HG03103 (cell line): ENCODE data around the gene SLC26A4.

Source experiments
- ATAC-seq: cut with Tn5 transposase; IDR thresholded peaks from one replicate; pipeline ENCODE4 v1.9.1; 2021; ENCODE audit warnings: low read depth; ENCODE audit not compliant: unreplicated experiment

Gene SLC26A4

GRCh38 chr7:107692501-107692900 is 31.9 kb downstream of the SLC26A4 start:
- ATAC-seq: no peak

DNA sequence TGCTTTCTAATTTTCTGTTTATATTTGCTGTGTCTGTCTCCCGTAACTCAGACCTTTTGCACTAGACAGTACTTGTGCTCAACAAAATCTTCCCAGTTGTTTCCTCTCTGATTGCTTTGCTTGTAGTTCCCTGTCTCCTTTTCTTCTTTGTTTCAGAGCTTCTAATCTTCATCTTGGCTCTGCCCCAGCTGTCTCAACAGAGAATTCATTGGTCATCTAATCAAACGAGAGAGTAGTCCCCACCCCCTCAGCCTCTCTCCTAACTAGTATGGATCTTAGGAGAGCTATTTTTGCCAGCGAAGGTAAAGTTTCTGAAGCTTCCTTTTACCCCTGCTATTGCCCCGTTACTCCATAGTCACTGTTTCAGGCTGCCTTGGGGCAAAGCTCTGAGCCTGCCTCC is 32.8 kb downstream of the SLC26A4 start:
- no peak for ATAC-seq

- no peak for ATAC-seq
These were observed 33.8 kb downstream of the SLC26A4 start for GRCh38 chr7:107694386-107694785.

GRCh38 chr7:107696330-107696946 is 35.8 kb downstream of the SLC26A4 start:
- no peak for ATAC-seq

DNA sequence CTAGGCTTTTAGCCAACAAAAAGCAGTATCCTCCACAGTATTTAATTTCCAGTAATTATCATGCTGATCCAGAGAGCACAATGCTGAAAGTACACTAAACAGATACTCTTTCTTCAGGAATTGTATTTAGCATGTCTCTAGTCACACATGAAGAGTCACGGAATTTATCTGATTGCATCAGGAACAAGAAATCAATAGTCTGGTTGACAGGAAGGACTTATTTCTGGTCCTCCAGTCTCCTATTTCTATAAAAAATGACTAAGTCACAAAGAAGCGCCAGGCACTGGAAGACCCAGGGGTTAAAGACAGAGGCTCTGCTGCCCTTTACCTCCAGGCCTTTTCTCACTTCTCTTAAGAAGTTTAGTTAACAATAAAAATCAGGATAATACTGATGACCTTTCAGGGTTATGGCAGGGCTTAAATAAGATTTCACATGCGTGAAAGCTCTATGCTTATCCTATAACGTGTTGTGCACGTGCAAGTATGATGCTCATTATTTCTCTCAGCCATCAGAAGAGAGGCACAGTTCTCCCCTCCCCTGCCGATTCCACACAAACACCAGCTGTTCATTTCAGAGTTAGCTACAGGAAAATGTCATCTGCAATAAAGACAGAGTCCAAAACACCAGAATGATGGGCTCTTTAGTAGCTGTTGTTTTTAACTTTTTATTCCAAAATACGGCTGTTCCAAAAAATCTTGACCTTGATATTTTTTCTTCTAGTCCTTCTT is 36.9 kb downstream of the SLC26A4 start:
- ATAC-seq: no peak

- ATAC-seq: no peak
These were observed 39.9 kb downstream of the SLC26A4 start for GRCh38 chr7:107700570-107700969.

DNA sequence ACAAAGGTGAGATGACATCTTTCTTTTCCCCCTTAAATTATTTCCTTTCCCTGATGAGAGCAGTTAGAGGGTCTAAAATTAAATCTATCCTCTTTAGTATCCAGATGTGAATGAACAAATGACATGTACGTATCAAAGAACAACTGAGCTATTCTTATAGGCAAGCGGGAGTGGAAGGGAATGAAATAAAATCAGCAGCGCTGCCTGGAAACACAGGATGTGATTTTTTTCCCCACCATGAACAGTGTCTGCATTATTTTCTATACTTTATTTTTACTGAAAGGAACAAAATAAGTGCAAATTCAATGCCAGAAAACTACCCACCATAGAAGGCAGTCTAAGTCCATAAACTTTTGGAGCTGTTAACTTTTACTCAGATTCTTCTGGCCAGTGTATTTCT is 40.6 kb downstream of the SLC26A4 start:
- no peak for ATAC-seq

DNA sequence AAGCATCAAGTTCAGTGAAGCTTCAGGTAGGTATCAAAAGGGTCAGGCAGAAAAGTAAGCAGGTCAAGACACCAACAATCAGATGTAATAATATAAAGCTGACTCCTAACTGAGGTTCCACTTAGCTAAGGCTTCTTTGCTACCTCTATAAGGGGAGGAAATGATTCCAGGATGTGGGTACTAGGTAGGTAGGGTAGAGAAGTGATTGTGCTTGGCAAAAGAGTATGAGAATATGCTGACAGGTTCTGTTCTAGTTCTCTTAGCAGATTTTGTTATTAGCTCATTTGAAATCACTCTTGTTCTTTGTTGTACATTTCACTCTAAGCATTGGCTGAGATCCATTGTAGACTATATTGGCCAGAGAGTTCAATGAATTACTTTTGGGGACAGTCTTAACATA is 42.6 kb downstream of the SLC26A4 start:
- no peak for ATAC-seq

- ATAC-seq: no peak
These were observed 43.2 kb downstream of the SLC26A4 start for GRCh38 chr7:107703872-107704271.

- no peak for ATAC-seq
These were observed 48.3 kb downstream of the SLC26A4 start for GRCh38 chr7:107708956-107709355.

DNA sequence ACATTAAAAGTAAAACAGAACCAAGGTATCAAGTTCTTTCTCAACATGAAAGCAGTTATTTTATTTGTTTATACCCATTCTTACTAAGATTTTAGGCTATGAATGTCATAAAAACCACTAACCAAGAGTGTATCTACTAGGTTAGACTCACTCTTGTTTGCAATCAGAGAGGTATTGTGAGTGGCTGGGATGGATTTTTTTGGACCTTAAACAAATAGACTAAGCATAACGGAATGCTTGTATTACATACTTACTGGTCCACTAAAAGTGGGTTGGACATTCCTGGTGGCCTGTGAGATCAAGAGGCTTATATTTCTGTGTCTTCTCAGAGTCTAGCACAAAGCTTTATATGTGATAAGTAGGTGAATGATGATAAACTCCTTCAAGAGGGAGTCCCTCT is 50.7 kb downstream of the SLC26A4 start:
- no peak for ATAC-seq

DNA sequence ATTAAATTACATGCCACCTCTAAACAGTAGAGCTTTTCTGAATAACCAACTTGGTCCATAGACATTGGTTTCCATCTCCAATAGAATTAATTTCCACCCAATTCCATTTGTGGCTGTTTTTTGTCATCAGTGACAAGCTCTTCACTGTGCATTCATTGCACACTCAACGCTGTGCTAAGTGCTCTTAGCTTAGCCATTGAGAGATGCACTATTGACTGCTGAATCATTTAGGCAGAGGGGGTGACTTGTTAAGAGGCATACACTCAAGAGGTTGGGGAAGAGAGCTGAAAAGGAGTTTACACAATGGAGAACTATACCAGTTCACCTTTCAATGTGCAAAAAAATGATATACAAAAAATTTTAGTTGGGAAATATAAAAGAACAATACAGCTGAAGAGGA is 51.4 kb downstream of the SLC26A4 start:
- no peak for ATAC-seq

- no peak for ATAC-seq
These were observed 52.3 kb downstream of the SLC26A4 start for GRCh38 chr7:107712896-107713295.

DNA sequence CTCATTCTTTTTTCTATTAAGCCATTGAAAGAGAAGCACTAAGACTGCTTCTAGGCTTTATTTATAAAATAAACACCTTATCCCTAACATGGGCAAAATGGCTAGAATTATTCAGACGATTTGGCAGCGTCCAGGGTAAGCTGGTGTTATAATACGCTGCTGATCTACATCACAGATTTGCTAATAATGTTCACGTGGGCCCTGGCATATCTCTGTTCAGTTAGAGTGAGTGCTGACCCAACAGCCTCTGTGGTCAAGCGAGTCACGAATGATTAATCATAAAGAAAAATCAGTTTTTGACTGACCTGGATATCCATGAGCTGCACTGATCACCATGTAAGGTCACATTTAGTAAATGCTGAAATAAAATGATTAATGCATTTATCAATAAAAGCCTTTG is 54.9 kb downstream of the SLC26A4 start:
- ATAC-seq: no peak

GRCh38 chr7:107718456-107719193 is 58.0 kb downstream of the SLC26A4 start:
- ATAC-seq: no peak

DNA sequence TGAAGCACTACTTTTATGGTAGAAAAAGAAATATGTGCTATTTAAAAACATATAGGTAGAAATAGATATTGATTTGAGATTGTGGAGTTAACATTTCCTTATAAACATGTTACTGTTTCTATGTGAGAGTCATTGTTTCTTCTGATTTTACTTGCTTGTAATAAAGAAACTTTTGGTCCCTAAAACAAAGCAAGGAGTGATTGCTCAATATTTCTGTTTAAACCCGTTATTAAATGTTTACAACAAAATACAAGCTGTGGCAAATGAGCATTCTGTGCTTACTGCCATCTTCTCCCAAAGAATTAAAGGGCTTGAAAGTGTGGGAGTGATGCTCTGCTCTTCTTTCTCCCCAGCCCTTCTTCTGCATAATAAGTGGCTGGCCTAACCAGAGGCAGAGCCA is 60.7 kb downstream of the SLC26A4 start:
- ATAC-seq: no peak

- no peak for ATAC-seq
These were observed 62.6 kb downstream of the SLC26A4 start for GRCh38 chr7:107723255-107723654.

GRCh38 chr7:107725138-107725740 is 64.6 kb downstream of the SLC26A4 start:
- ATAC-seq: no peak

DNA sequence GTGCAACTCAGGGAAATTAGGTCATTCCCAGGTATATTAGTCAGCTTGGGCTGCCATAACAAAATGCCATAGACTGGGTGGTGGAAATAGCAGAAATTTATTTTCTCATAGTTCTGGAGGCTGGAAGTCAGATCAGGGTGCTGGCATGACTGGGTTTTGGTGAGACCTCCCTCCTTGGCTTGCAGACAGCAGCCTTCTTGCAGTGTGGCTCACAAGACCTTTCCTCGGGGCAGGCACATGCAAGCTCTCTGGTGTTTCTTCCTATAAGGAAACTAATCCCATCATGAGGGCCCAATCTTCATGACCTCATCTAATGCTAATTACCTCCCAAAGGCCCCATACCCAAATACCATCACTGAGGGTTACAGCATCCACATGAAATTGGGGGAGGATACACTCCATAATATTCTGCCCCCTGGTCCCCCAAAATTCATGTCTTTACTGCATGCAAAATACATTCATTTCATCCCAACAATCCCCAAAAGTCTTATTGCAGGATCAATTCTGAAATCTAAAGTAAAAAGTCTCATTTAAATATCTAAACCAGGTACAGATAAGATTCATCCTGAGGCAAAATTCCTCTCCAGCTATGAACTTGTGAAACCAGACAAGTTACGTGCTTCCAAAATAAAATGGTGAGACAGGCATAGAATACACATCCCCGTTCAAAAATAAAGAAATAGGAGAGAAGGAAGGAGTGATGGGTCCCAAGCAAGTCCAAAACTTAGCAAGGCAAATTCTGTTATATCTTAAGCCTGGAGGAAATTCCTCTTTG is 65.9 kb downstream of the SLC26A4 start:
- ATAC-seq: no peak

DNA sequence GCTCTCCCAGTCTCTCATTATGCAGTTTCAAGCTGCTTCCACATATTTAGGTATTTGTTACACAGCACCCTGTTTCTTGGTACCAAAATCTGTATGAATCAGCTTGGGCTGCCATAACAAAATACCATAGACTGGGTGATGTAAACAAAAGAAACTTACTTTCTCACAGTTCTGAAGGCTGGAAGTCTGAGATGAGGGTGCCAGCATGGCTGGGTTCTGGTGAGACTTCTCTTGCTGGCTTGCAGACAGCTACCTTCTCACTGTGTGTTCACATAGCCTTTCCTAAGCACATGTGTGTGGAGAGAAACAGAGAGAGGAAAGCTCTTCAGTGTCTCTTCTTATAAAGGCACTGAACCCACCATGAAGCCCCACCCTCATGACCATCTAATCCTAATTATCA is 67.6 kb downstream of the SLC26A4 start:
- ATAC-seq: no peak
